IPS-18c (cell line): ENCODE results near the gene PDCD6IP.

Experiments
- H3K4me3 ChIP-seq: 2 replicates; pipeline ENCODE4 v1.7.0; 2013; ENCODE audit warnings: low read depth, mild to moderate bottlenecking, low read length, moderate library complexity; ENCODE audit not compliant: insufficient read depth
- H3K9me3 ChIP-seq: one replicate; pipeline ENCODE4 v1.6.1; 2013; ENCODE audit warnings: mild to moderate bottlenecking, low read length, moderate library complexity; ENCODE audit not compliant: control insufficient read depth, insufficient read depth

Gene PDCD6IP

GRCh38 chr3:33877187-33877586 lies 78.8 kb downstream of the PDCD6IP start:
- Histone ChIP-seq H3K9me3 (no peaks in the 10 kb centered on the region), H3K4me3 (no peak overlapping the region)

GRCh38 chr3:33879540-33879939 lies 81.1 kb downstream of the PDCD6IP start:
- Histone ChIP-seq H3K9me3 (no peaks in the 10 kb centered on the region), H3K4me3 (no peak overlapping the region)

- no peak overlapping the region for H3K4me3 ChIP-seq
- no peaks in the 10 kb centered on the region for H3K9me3 ChIP-seq
These were observed 83.0 kb downstream of the PDCD6IP start for GRCh38 chr3:33881156-33882064.

- Histone ChIP-seq H3K9me3 (no peaks in the 10 kb centered on the region), H3K4me3 (no peak overlapping the region)
These were observed 83.9 kb downstream of the PDCD6IP start for GRCh38 chr3:33882296-33882695.

- Histone ChIP-seq H3K4me3 (no peak overlapping the region), H3K9me3 (no peaks in the 10 kb centered on the region)
These were observed 85.1 kb downstream of the PDCD6IP start for GRCh38 chr3:33883538-33883950.

- Histone ChIP-seq H3K9me3 (no peaks in the 10 kb centered on the region), H3K4me3 (no peak overlapping the region)
These were observed 85.6 kb downstream of the PDCD6IP start for GRCh38 chr3:33883951-33884561.

GRCh38 chr3:33884701-33885100 lies 86.3 kb downstream of the PDCD6IP start:
- Histone ChIP-seq H3K4me3 (no peak overlapping the region), H3K9me3 (no peaks in the 10 kb centered on the region)

- Histone ChIP-seq H3K9me3 (no peaks in the 10 kb centered on the region), H3K4me3 (no peak overlapping the region)
These were observed 87.1 kb downstream of the PDCD6IP start for GRCh38 chr3:33885496-33885895.

- Histone ChIP-seq H3K9me3 (no peaks in the 10 kb centered on the region), H3K4me3 (no peak overlapping the region)
These were observed 87.6 kb downstream of the PDCD6IP start for GRCh38 chr3:33886015-33886414.

- H3K4me3 ChIP-seq, result no peak overlapping the region
- H3K9me3 ChIP-seq, result no peaks in the 10 kb centered on the region
These were observed 89.0 kb downstream of the PDCD6IP start for GRCh38 chr3:33887478-33887877.

GRCh38 chr3:33889394-33890039 lies 91.1 kb downstream of the PDCD6IP start:
- no peaks in the 10 kb centered on the region for H3K9me3 ChIP-seq
- H3K4me3 ChIP-seq, result no peak overlapping the region; the same call in 1 of the 2 replicates

- H3K4me3 ChIP-seq, result no peak overlapping the region
- H3K9me3 ChIP-seq, result no peaks in the 10 kb centered on the region
These were observed 94.2 kb downstream of the PDCD6IP start for GRCh38 chr3:33892655-33893054.

- H3K4me3 ChIP-seq, result no peak overlapping the region
- H3K9me3 ChIP-seq, result no peaks in the 10 kb centered on the region
These were observed 97.2 kb downstream of the PDCD6IP start for GRCh38 chr3:33895658-33896057.

GRCh38 chr3:33897306-33897705 lies 98.9 kb downstream of the PDCD6IP start:
- no peaks in the 10 kb centered on the region for H3K9me3 ChIP-seq
- no peak overlapping the region for H3K4me3 ChIP-seq

GRCh38 chr3:33898901-33899300 lies 100.5 kb downstream of the PDCD6IP start:
- H3K9me3 ChIP-seq, result no peaks in the 10 kb centered on the region

GRCh38 chr3:33900440-33900808 lies 102.0 kb downstream of the PDCD6IP start:
- Histone ChIP-seq H3K9me3 (no peaks in the 10 kb centered on the region), H3K4me3 (no peak overlapping the region)

More at GRCh38 chr3:33898901-33899300, 100.5 kb downstream of the PDCD6IP start:
- no peak overlapping the region for H3K4me3 ChIP-seq

- H3K9me3 ChIP-seq, result no peaks in the 10 kb centered on the region
- H3K4me3 ChIP-seq, result no peak overlapping the region
These were observed 102.5 kb downstream of the PDCD6IP start for GRCh38 chr3:33900809-33901505.
